ENCODE data around the gene SH3BGRL2. TPM values are rescaled to one million over a fixed set of nuclear protein-coding genes. Genes with fewer than 3 reads are reported as not detected.

Gene SH3BGRL2
- total and polyA plus RNA-seq, 2 of the 8 experiments (the other 6 are each of a cell fraction or from before 2014, with no cell fraction given), result 6.0 to 20.3 TPM

GRCh38 chr6:79718509-79719247, 87.5 kb downstream of the SH3BGRL2 start:
- no peak overlapping the region for H2BK120ac ChIP-seq (replicated peaks; ENCODE audit: low read depth, low read length)
- H3K79me2 ChIP-seq (ENCODE audit: control insufficient read depth in 1 of 2, insufficient read depth in 2 of 2, low read length in 2 of 2), result no peaks in the 10 kb centered on the region
- H4K20me1 ChIP-seq (replicated peaks in 1 of 2; ENCODE audit: control insufficient read depth in 1 of 2, insufficient read depth in 2 of 2, low read length in 2 of 2), result no peaks in the 10 kb centered on the region
- H3K23me2 ChIP-seq (ENCODE audit: low read depth, low read length), result no peaks in the 10 kb centered on the region
- WGBS, 2 experiments (ENCODE audit: extremely low coverage in 1 of 2, insufficient coverage in 1 of 2, insufficient read length in 1 of 2, insufficient replicate concordance in 2 of 2, low coverage in 1 of 2, low lambda C conversion rate in 2 of 2, missing lambda C conversion rate in 1 of 2), result 95% methylated on average over 8 of the region's 8 CpGs; no CpG with 5 or more reads in 1 of the 2 experiments
- FAIRE-seq (no peak), DNase-seq (ENCODE audit: low read depth in 1 of 2, low spot score in 2 of 2) (no peak)
- no peaks in the 10 kb centered on the region; a peak in 1 of 7 replicates for H3K27me3 ChIP-seq (replicated peaks in 1 of 4; ENCODE audit: control insufficient read depth in 3 of 4, extremely low read depth in 1 of 4, insufficient read depth in 3 of 4, low read length in 3 of 4)
- H4K91ac ChIP-seq (replicated peaks; ENCODE audit: insufficient read length, low read length), result no peak overlapping the region
- H3K56ac ChIP-seq (replicated peaks; ENCODE audit: insufficient read length, low read depth, low read length), result no peak overlapping the region
- H2AFZ ChIP-seq (ENCODE audit: low read length), result no peak overlapping the region
- H3K4me1 ChIP-seq (replicated peaks in 1 of 4; ENCODE audit: control insufficient read depth in 3 of 4, insufficient read depth in 4 of 4, low read length in 3 of 4), result peaks cover 2 to 11% (median 7%) of the 10 kb centered on the region in 4 experiments; a peak in 6 of 7 replicates
- H3K9me3 ChIP-seq (ENCODE audit: insufficient read depth in 2 of 2, low read depth in 1 of 2, low read length in 1 of 2), result no peaks in the 10 kb centered on the region
- no peak overlapping the region for H3K9ac ChIP-seq (replicated peaks in 1 of 4; ENCODE audit: extremely low read depth in 1 of 4, low read depth in 3 of 4, low read length in 3 of 4)
- no peak overlapping the region for H2BK12ac ChIP-seq (ENCODE audit: low read depth, low read length)
- no peak overlapping the region for H4K5ac ChIP-seq (ENCODE audit: insufficient read length, low read depth, low read length)
- no peak overlapping the region for H3K27ac ChIP-seq (ENCODE audit: low read depth, low read length)
- H3K4me3 ChIP-seq (ENCODE audit: extremely low read depth in 1 of 4, insufficient read depth in 2 of 4, low read depth in 3 of 4, low read length in 4 of 4), result no peak overlapping the region
- CTCF ChIA-PET (ENCODE audit: partially characterized antibody), result interaction anchor here (0.7 to 1.9 kb wide), 7 partner anchors 8 to 95 kb away, joined by 3 to 4 read pairs (median 3); partner anchors contain the start of gene SH3BGRL2
- no peak overlapping the region for H2BK15ac ChIP-seq (ENCODE audit: low read length)
- H3K18ac ChIP-seq (ENCODE audit: extremely low read depth, low read length), result no peak overlapping the region
- no peak overlapping the region for H3K23ac ChIP-seq (ENCODE audit: insufficient read length)
- H4K8ac ChIP-seq (ENCODE audit: extremely low read depth, insufficient read depth, low read length), result no peak overlapping the region
- no peak overlapping the region for H3K4ac ChIP-seq (replicated peaks; ENCODE audit: insufficient read length, low read depth, low read length)
- no peak overlapping the region for H2BK5ac ChIP-seq (ENCODE audit: low read depth, low read length)
- POLR2A ChIA-PET (ENCODE audit: partially characterized antibody), result interaction anchor here (1.6 kb wide), 1 partner anchor 87 kb away, joined by 4 read pairs; the partner anchor contains the start of gene SH3BGRL2
- H2BK20ac ChIP-seq (ENCODE audit: low read length), result no peak overlapping the region
- H3K79me1 ChIP-seq (ENCODE audit: low read depth, low read length), result no peaks in the 10 kb centered on the region
- no peak overlapping the region for H3K4me2 ChIP-seq (ENCODE audit: insufficient read depth in 1 of 2, low read depth in 2 of 2, low read length in 2 of 2)
- no peaks in the 10 kb centered on the region for H3K36me3 ChIP-seq (ENCODE audit: control insufficient read depth in 2 of 4, insufficient read depth in 4 of 4, low read length in 3 of 4)
- no peak overlapping the region for H3K14ac ChIP-seq (ENCODE audit: insufficient read length)
- H2AK5ac ChIP-seq (ENCODE audit: low read depth, low read length), result no peak overlapping the region
- TF ChIP-seq JUN (IDR thresholded peaks at IDR 0.05; ENCODE audit: low read depth, low read length), result no peak
- TF ChIP-seq ATF3 (IDR thresholded peaks at IDR 0.05; ENCODE audit: insufficient read depth, low read depth, low read length), result no peak
- no peak for TF ChIP-seq SIN3A (conservative IDR thresholded peaks at IDR 0.05 in 1 of 2, IDR thresholded peaks at IDR 0.05 in 1 of 2; ENCODE audit: low read depth in 1 of 2, low read length in 2 of 2)
- no peak for TF ChIP-seq GTF2F1 (IDR thresholded peaks at IDR 0.05; ENCODE audit: borderline replicate concordance, low read depth, low read length)
- TF ChIP-seq RFX5 (IDR thresholded peaks at IDR 0.05; ENCODE audit: borderline replicate concordance, low read depth, low read length), result no peak
- no peak for TF ChIP-seq CHD2 (IDR thresholded peaks at IDR 0.05; ENCODE audit: low read length)
- TF ChIP-seq JUND (IDR thresholded peaks at IDR 0.05; ENCODE audit: low read length), result no peak
- no peak for TF ChIP-seq KDM5A (IDR thresholded peaks at IDR 0.05; ENCODE audit: low read length)
- no peak for TF ChIP-seq E2F6 (IDR thresholded peaks at IDR 0.05)
- TF ChIP-seq YY1 (IDR thresholded peaks at IDR 0.05; ENCODE audit: low read depth, low read length), result no peak
- TF ChIP-seq SUZ12 (IDR thresholded peaks at IDR 0.05; ENCODE audit: low read length), result no peak

Measured in H1 (cell line).